Stomach (tissue), 9 donors: ENCODE results near the gene N4BP3. TPM values are rescaled to one million over a fixed set of nuclear protein-coding genes. Genes with fewer than 3 reads are reported as not detected.

ENCODE experiments used
- DNase-seq, 2 donors: peaks; one replicate each; pipeline versions ENCODE4 v3.0.0 to v3.0.0-alpha.2; 2013 to 2019
- H3K27ac ChIP-seq, 5 donors: fragments of 200-600 bp in 4 of 5; sonication (generic) in 4 of 5; one replicate each; pipeline ENCODE4 v1.5.1; 2013 to 2019; ENCODE audit warnings: mild to moderate bottlenecking in 1 of 5, moderate library complexity in 1 of 5
- H3K27me3 ChIP-seq, 3 donors: fragments of 200-600 bp; sonication (generic); one replicate each; pipeline ENCODE4 v1.5.1; 2017 to 2019; ENCODE audit warnings: mixed run types in 1 of 3
- H3K36me3 ChIP-seq, 4 donors: fragments of 200-600 bp; sonication (generic); 1 replicate in 3 of 4; 2 replicates in 1 of 4; pipeline ENCODE4 v1.5.1; 2016 to 2019
- H3K4me1 ChIP-seq, 4 donors: fragments of 200-600 bp; sonication (generic); one replicate each; pipeline ENCODE4 v1.5.1; 2016 to 2019
- H3K4me3 ChIP-seq, 4 donors: fragments of 200-600 bp; sonication (generic) in 3 of 4; one replicate each; pipeline ENCODE4 v1.5.1; 2016 to 2019; ENCODE audit warnings: mild to moderate bottlenecking in 1 of 4
- H3K9me3 ChIP-seq, 4 donors: fragments of 200-600 bp; sonication (generic); one replicate each; pipeline ENCODE4 v1.5.1; 2016 to 2019
- CTCF ChIP-seq, 7 experiments: fragments of 450-650 bp in 4 of 7; fragments of 200-600 bp in 3 of 7; sonication (generic) in 3 of 7; IDR thresholded peaks; one replicate each; pipeline ENCODE4 v1.5.1; 2016 to 2019; ENCODE audit warnings: antibody characterized with exemption in 7 of 7, control low read depth in 2 of 7, mild to moderate bottlenecking in 1 of 7
- EP300 ChIP-seq: sonication (generic); formaldehyde crosslinking; IDR thresholded peaks from one replicate; pipeline ENCODE4 v1.6.1; 2017; ENCODE audit warnings: antibody characterized with exemption
- POLR2A ChIP-seq, 4 donors: fragments of 450-650 bp; IDR thresholded peaks; one replicate each; pipeline ENCODE4 v1.6.1; 2016; ENCODE audit warnings: antibody characterized with exemption in 4 of 4, control low read depth in 2 of 4, mild to moderate bottlenecking in 1 of 4, moderate library complexity in 1 of 4
- POLR2AphosphoS5 ChIP-seq, 3 donors: sonication (generic); formaldehyde crosslinking; IDR thresholded peaks; one replicate each; pipeline ENCODE4 v1.6.1; 2016; ENCODE audit warnings: antibody characterized with exemption in 3 of 3
- WGBS, 5 donors: extraction: QIAGEN DNeasy Blood & Tissue Kit in 3 of 5; methylation state at CpG; one replicate each; pipeline versions ENCODE4 v1.1.5 to v1.1.7; 2013 to 2018; 5-methylcytosine and 5-hydroxymethylcytosine counted together
- intact Hi-C: fragments of 100-400 bp; cut with DNase I; formaldehyde crosslinking; loops from one replicate; pipeline ENCODE4 v1.15.1; 2023; ENCODE audit warnings: low total_unique reads
- polyA plus RNA-seq, 3 donors: library from polyadenylated mRNA; stranded (reverse); fragments of 200-250 nt; gene quantifications; one replicate each; pipeline ENCODE4 v1.2.3, GENCODE V29; 2013
- total RNA-seq, 5 donors: library from RNA; depleted of rRNA; stranded (reverse); fragments of >200 nt; gene quantifications; one replicate each; pipeline versions ENCODE4 v1.1.0 to v1.2.3, GENCODE V29; 2014 to 2016
- donor health status: healthy with polysubstance abuse.
- donor health status: Bipolar disorder and iron deficiency.
- donor health status: healthy.

The N4BP3 gene
- total and polyA plus RNA-seq, 8 donors = 2.6 to 6.1 (median 3.8) TPM; not detected in 1

DNA sequence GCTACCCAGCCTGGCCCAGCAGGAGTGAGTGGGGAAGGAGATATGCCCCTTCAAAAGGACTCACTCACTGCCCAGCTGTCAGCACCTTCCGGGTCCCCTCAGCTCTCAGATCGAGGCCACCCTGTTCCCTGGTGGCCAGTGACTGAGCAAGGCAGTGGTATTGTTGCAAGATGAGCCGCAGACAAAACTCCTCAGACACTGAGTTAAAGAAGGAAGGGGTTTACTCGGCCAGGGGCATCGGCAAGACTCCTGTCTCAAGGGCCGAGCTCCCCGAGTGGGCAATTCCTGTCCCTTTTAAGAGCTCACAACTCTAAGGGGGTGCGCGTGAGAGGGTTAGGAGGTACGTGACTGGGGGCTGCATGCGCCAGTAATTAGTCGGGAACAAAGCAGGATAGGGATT, 9.7 kb upstream of the N4BP3 start:
- peaks cover 0 to 21% (median 2%) of the 10 kb centered on the region in 4 donors for H3K4me1 ChIP-seq
- no peaks in the 10 kb centered on the region for H3K36me3 ChIP-seq
- TF ChIP-seq POLR2AphosphoS5 (IDR thresholded peaks at IDR 0.05) = no peak
- no peak for TF ChIP-seq EP300
- no peak for TF ChIP-seq CTCF (IDR thresholded peaks at IDR 0.05)
- no peak for TF ChIP-seq POLR2A (IDR thresholded peaks at IDR 0.05)
- peaks cover 0 to under 1% (median 0%) of the 10 kb centered on the region in 3 donors for H3K27me3 ChIP-seq
- intact Hi-C loops = no loop called here
- DNase-seq = no peak
- H3K27ac ChIP-seq = peak overlapping the region in 1 of 5 donors; percentile 18
- H3K9me3 ChIP-seq = no peaks in the 10 kb centered on the region
- H3K4me3 ChIP-seq = no peak overlapping the region
- 87 to 92% (median 91%) methylated on average over 12 of the region's 12 CpGs for WGBS, 5 donors

DNA sequence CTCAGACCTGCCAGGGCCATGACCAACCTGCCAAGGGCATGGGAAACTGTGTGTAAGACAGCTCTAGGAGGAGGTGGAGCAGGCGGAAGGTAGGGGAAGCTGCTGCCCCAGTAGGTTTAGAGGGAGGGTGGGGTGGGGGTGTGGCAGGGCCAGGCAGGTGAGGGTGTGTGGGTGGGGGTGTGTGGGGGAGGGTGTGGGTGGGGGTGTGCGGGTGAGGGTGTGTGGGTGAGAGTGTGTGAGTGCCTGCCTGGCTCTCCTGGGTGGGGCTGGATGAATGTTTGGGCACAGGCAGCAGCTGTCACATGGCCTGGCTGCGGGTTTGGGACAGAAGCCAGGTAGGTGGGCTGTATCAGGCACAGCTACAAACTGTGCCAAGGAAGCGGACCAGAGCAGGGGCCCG, 8.8 kb upstream of the N4BP3 start:
- DNase-seq = peak; percentile 78
- H3K27ac ChIP-seq = peak overlapping the region in 3 of 5 donors; percentile 33 to 46 (median 34)

DNA sequence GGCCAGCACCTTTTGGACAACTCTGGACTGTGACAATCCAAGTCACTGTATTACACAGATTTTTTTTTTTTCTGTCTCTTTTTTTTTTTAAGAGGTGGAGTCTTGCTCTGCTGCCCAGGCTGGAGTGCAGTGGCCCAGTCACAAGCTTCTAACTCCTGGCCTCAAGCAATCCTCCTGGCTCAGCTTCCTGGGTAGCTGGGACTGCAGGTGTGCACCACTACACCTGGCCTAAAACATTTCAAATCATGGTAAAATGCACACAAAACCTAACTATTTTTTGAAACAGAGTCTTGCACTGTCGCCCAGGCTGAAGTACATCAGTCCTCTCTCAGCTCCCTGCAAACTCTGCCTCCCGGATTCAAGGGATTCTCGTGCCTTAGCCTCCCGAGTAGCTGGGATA, 7.2 kb upstream of the N4BP3 start:
- no peak overlapping the region for H3K4me3 ChIP-seq
- peaks cover 0 to 6% (median 0%) of the 10 kb centered on the region in 3 donors for H3K27me3 ChIP-seq
- DNase-seq = no peak
- H3K9me3 ChIP-seq = no peaks in the 10 kb centered on the region
- WGBS, 5 donors = 67 to 72% (median 70%) methylated on average over 4 of the region's 4 CpGs
- peaks cover 0 to 28% (median 6%) of the 10 kb centered on the region in 4 donors for H3K4me1 ChIP-seq
- intact Hi-C loops = no loop called here
- no peak for TF ChIP-seq POLR2AphosphoS5 (IDR thresholded peaks at IDR 0.05)
- TF ChIP-seq CTCF (IDR thresholded peaks at IDR 0.05) = no peak
- TF ChIP-seq POLR2A (IDR thresholded peaks at IDR 0.05) = no peak
- no peak for TF ChIP-seq EP300
- no peak overlapping the region for H3K27ac ChIP-seq
- H3K36me3 ChIP-seq = no peaks in the 10 kb centered on the region

More for the DNA sequence above, 8.8 kb upstream of the N4BP3 start:
- intact Hi-C loops = no loop called here
- Histone ChIP-seq H3K4me1 (peaks cover 0 to 28% (median 6%) of the 10 kb centered on the region in 4 donors), H3K27me3 (no peaks in the 10 kb centered on the region), H3K9me3 (no peaks in the 10 kb centered on the region), H3K36me3 (no peaks in the 10 kb centered on the region), H3K4me3 (no peak overlapping the region)
- 20 to 41% (median 28%) methylated on average over 3 to 5 of the region's 5 CpGs for WGBS, 5 donors
- TF ChIP-seq POLR2AphosphoS5 (IDR thresholded peaks at IDR 0.05) (no peak), CTCF (IDR thresholded peaks at IDR 0.05) (no peak), POLR2A (IDR thresholded peaks at IDR 0.05) (no peak), EP300 (no peak)

DNA sequence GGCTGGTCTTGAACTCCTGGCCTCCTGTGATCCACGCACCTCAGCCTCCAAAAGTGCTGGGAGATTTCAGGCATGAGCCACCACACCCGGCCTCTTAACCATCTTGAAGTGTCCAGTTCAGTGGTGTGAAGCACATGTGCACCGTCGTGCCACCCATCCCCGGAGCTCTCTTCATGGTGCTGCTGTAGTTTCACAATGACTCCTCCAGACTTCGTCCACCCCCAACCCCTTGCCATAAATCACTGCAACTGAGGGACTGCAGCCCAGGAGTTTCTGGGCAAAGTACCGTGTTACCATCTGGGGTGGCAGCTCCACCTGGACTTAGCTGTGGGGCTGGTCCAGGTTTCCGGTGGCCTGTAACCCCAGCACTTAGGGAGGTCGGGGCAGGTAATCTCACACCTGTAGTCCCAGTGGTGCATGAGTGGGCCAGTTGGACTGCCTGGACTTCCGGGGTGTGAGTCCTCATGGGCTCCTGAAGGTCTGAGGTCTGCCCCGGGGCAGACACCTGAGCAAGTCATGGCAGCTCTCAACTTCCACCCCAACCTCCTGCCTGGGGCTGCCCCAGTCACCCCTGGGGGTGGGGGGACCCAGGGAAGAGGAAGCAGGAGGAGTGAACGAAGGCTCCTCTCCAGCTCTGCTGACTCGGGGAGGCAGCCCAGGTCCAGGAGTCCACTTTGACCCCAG, 6.6 kb upstream of the N4BP3 start:
- H3K27ac ChIP-seq = no peak overlapping the region

More for the DNA sequence above, 6.6 kb upstream of the N4BP3 start:
- intact Hi-C loops = no loop called here
- H3K4me3 ChIP-seq = no peak overlapping the region
- no peak for DNase-seq
- H3K36me3 ChIP-seq = no peaks in the 10 kb centered on the region
- WGBS, 5 donors = 77 to 88% (median 83%) methylated on average over 13 of the region's 13 CpGs
- peaks cover 0 to 28% (median 7%) of the 10 kb centered on the region in 4 donors for H3K4me1 ChIP-seq
- H3K27me3 ChIP-seq = peaks cover 0 to 6% (median 0%) of the 10 kb centered on the region in 3 donors
- no peak for TF ChIP-seq CTCF (IDR thresholded peaks at IDR 0.05)
- no peak for TF ChIP-seq POLR2A (IDR thresholded peaks at IDR 0.05)
- no peak for TF ChIP-seq POLR2AphosphoS5 (IDR thresholded peaks at IDR 0.05)
- TF ChIP-seq EP300 = no peak
- no peaks in the 10 kb centered on the region for H3K9me3 ChIP-seq
